GM18508 (cell line): ENCODE results near the gene RAD51.
"Not testable (repeated sequence)": the region's sequence is repeated elsewhere in the genome, so short reads cannot be mapped to it uniquely, and the experiment has no call there.

Source experiments
- ATAC-seq: cut with Tn5 transposase; IDR thresholded peaks from one replicate; pipeline ENCODE4 v1.9.1; 2021; ENCODE audit warnings: moderate number of reproducible peaks; ENCODE audit not compliant: insufficient read depth, unreplicated experiment

RAD51 gene

DNA sequence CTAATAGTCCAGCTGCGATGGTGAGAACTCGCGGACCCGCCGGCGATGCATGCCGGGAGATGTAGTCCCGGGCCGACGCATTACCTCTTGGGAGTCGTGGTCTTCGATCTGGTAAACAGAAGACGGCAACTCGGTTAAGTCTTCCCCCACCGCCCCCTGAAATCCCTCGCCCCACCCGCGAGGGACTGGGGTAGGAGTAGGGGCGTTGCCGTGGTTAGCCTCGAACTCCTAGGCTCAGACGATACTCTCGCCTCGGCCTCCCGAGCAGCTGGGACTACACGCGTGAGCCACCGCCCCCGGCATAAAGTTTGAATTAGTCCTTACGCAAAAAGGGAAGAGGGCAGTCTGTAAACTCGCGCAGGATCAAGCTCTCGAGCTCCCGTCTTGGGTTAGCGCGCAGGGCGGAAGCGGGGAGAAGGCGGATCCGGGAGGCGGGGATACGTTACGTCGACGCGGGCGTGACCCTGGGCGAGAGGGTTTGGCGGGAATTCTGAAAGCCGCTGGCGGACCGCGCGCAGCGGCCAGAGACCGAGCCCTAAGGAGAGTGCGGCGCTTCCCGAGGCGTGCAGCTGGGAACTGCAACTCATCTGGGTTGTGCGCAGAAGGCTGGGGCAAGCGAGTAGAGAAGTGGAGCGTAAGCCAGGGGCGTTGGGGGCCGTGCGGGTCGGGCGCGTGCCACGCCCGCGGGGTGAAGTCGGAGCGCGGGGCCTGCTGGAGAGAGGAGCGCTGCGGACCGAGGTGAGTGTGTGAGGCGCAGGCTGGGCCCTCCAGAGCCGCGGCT is at the start of gene RAD51:
TSS of gene RAD51 (plus strand) at position 487 of the 781 bp plus-strand sequence. CDS start 3,585 bp downstream, outside the sequence.
- peak; percentile 51 for ATAC-seq

DNA sequence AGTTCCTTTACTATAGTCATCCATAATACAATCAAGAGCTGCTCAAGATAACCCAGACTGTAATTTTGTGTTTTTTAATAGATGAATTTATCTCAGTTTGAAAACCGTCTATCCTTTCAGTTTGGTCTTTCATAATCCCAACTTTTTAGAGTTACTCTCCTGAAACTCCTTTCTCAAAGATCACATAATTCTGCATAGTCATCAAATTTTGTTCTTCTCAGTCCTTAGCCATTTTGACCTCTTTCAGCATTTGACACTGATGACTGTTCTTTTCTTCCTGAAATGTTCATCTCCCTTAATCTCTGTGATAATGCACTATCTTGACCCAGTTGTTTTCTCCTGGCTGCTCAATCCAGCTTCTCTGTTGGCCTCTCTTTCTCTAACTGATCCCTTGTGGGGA is 47.5 kb upstream of the RAD51 start:
- ATAC-seq = no peak

DNA sequence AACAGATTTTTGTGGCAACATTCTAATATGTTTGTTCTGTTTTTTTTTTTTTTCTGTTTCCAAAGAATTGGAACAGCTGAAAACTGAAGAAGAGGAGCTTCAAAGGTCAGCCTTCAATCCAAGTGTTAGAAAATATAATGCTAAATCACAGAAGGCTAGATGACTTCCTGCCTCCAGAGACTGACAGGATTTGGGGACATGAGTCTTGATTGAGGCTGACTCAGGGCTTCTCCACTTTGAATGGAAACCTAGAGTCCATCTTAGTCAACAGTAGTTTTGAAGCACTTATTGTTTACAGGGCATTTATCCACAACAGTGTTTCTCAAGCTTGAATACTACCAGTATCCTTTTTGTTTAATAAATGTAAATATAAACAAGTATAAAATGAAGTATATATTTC is 44.5 kb upstream of the RAD51 start:
- ATAC-seq = no peak

- ATAC-seq = no peak
These were observed 34.3 kb upstream of the RAD51 start for GRCh38 chr15:40660686-40661085.

DNA sequence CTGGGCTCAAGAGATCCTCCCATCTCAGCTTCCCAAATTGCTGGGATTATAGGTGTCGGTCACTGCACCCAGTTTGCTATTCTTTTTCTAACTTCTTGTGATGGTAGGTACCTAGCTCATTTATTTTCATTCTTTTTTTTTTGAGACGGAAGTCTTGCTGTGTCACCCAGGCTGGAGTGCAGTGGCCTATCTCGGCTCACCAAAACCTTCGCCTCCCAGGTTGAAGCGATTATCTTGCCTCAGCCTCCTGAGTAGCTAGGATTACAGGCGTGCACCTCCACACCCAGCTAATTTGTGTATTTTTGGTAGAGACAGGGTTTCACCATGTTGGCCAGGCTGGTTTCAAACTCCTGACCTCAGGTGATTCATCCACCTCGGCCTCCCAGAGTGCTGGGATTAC is 30.1 kb upstream of the RAD51 start:
- no peak for ATAC-seq

DNA sequence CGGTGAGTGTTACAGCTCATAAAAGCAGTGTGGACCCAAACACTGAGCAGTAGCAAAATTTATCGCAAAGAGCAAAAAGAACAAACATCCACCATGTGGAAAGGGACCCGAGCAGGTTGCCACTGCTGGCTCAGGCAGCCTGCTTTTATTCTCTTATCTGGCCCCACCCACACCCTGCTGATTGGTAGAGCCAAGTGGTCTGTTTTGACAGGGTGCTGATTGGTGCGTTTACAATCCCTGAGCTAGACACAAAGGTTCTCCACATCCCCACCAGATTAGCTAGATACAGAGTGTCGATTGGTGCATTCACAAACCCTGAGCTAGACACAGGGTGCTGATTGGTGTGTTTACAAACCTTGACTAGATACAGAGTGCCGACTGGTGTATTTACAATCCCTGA is 18.7 kb upstream of the RAD51 start:
- ATAC-seq = not testable (repeated sequence)

DNA sequence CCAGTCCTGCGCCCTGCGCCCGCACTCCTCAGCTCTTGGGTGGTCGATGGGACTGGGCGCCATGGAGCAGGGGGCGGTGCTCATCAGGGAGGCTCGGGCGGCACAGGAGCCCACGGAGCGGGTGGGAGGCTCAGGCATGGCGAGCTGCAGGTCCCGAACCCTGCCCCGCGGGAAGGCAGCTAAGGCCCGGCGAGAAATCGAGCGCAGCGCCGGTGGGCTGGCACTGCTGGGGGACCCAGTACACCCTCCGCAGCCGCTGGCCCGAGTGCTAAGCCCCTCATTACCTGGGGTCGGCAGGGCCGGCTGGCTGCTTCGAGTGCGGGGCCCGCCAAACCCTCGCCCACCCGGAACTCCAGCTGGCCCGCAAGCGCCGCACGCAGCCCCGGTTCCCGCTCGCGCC is 18.1 kb upstream of the RAD51 start:
- ATAC-seq = not testable (repeated sequence)

GRCh38 chr15:40680151-40680550 is 14.8 kb upstream of the RAD51 start:
- ATAC-seq = no peak

GRCh38 chr15:40680959-40681358 is 14.0 kb upstream of the RAD51 start:
- ATAC-seq = not testable (repeated sequence)

- no peak for ATAC-seq
These were observed 10.6 kb upstream of the RAD51 start for GRCh38 chr15:40684381-40684780.

GRCh38 chr15:40685376-40685775 is 9.6 kb upstream of the RAD51 start:
- ATAC-seq = no peak

DNA sequence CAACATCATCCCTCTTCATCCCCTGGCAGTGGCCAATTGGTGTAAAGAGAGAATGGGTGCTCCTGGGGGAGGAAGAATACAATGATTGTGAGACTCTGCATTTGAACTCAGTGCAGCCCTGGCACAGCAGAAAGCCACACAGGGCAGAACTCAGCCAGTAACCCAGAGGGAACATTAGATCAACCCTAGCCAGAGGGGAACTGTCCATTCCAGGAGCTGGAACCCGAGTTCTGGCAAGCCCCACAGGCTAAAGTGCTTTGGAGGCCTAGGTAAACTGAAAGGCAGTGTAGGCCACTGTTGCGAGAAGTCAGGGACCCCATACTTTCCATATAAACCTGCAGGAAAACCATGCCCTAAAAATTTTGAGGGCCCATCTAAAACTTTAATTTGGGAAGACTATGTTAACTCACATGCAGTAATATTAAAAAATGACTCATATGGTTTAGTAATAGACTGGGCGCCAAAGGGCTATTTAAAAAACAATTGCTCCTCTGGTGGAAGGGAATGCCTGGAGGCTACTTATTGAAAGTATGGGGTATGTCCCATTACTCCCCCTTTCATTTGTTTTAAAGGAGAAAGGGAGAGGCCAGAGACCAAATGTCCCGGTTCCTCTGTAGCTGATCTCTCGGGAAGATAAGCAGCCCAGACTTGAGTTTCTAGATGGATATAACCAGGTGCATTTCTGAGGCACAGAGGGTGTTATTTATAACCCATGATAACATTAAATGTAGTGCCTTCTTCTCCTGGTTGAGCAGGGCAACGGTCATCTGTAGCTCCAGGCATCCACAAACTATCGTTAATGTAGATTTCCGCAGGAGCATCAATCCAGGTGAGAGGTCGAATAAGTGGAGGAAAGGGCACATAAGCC is 5.8 kb upstream of the RAD51 start:
- ATAC-seq = no peak

DNA sequence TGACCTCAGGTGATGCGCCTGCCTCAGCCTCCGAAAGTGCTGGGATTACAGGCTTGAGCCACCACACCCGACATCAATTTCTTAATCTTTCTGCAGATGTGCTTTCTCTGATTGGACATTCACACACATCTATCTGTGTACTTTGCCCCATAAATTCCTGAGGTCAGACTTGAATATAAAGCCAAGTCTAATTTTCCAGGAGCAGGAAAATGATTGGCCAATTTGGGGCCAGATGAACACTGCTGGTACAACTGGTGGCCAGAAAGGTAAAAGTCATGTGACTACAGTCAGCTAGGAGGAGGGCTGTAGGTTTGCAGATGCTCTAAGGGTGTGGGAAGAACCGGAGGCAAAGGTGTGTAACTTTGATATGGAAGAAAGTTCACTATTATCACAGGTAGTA is 3.2 kb upstream of the RAD51 start:
- no peak for ATAC-seq

DNA sequence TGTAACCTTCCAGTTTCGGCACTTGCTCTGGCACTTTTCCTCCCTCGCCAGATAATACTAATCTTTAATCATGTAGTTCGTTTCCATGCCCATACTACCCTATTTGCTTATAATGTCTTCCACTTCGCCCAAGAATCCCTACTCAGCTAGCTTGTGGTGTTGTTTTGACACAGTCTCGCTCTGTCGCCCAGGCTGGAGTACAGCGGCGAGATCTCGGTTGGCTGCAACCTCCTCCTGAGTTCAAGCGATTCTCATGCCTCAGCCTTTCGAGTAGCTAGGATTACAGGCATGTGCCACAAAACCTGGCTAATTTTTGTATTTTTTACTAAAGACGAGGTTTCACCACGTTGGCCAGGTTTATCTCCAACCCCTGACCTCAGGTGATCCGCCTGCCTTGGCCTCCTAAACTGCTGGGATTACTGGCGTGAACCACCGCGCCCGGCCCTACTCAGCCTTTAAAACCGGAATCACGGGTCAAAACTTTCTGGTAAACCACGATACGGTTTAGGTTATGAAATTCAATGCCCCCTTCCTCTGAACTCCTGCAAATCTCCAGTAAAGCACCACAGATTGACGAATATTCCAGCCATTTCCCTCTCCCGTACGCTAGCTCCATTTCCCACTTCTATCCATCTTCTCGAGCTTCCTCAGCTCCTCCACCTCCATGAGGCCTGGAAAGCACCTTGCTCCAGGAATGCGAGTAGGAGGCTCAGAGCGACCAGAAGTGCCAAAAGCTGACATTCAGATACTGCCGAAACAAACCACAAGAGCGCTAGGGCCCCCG is 878 bp upstream of the RAD51 start:
- peak; percentile 14 for ATAC-seq

DNA sequence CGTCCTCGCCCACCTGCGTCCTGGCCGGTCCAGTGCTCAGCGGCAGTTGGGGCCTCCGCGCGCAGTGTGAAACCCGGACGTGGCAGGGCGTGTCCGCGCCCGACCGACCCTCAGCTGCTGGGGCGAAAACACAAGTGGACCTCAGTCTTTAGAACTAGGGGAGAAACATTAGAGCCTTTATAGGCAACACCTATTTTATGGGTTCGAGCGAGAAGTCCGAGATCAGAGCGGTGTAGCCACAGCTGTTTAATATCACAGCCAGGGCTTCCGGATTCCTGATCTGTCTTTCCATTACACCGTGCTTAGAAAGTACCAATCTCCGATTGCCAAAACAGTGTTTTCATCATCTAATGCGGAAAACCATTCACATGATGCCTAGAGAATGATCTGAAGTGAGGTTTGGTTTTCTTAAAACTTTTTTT is 506 bp downstream of the RAD51 start:
- no peak for ATAC-seq

DNA sequence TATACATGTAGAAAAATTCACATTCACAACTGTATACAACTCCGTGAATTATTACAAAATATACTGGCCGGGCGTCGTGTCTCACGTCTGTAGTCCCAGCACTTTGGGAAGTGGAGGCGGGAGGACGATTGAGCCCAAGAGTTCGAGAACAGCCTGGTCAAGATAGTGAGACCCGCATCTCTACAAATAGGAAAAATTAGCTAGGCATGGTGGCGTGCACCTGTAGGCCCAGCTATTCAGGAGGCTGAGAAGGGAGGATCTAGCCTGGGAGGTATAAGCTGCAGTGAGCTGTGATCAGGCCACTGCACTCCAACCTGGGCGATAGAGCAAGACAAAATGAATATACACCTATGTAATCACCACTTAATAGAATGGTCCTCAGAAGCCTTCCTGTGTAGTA is 1.3 kb downstream of the RAD51 start:
- ATAC-seq = no peak

- no peak for ATAC-seq
These were observed 2.9 kb downstream of the RAD51 start for GRCh38 chr15:40697916-40698315.

GRCh38 chr15:40702077-40702476 is 7.1 kb downstream of the RAD51 start:
- no peak for ATAC-seq

DNA sequence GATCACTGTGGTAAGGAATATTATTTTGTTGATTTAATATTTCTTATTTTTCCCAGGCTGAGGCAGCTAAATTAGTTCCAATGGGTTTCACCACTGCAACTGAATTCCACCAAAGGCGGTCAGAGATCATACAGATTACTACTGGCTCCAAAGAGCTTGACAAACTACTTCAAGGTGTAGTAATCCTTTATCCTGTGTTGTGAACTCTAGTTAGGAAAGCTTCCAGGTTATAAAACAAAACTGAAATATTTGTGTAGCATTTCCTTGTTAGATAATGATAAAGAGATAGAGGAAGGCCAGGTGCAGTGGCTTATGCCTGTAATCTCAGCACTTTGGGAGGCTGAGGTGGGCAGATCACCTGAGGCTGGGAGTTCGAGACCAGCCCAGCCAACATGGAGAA is 11.1 kb downstream of the RAD51 start:
- ATAC-seq = no peak

DNA sequence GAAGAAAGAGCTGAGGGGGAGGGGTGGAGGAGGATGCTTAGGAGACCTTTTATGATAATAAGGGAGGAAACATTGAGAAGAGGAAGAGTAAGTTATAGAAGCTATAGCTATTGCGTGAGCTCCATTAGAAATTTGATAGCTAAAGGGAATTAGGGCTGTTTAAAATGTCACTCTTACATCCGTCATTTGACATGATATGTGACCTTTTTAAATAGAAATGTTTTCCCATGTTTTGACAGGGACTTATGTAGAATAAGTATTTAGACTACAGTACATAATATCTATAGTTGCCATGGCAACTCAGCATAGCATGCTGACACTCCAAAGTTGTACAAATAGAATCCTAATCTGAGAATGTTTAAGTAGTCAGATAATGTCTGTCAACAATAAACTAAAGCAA is 19.2 kb downstream of the RAD51 start:
- ATAC-seq = no peak

DNA sequence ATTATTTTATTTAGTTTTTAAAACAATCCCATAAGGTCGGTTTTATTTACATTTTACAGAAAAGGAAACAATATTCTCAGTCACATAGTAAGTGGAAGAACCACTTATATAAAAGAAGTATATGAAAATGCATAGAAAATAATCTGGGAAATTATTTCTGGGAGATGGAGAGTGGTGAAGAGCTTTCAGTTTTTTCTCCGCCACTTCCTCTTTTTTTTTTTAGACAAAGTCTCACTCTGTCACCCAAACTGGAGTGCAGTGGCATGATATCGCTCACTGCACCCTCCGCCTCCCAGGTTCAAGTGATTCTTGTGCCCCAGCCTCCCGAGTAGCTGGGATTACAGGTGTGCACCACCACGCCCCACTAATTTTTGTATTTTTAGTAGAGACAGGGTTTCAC is 21.2 kb downstream of the RAD51 start:
- no peak for ATAC-seq
